Measurements from ENCODE around the gene GIPC2.
"Not testable (repeated sequence)": the region's sequence is repeated elsewhere in the genome, so short reads cannot be mapped to it uniquely, and the experiment has no call there.

GIPC2 gene

GRCh38 chr1:78045926-78046778 is at the start of gene GIPC2:
Gene GIPC2 (plus strand): TSS chr1:78045966. CDS start chr1:78046095, 129 bp downstream.
- DNase-seq = no peak

DNA sequence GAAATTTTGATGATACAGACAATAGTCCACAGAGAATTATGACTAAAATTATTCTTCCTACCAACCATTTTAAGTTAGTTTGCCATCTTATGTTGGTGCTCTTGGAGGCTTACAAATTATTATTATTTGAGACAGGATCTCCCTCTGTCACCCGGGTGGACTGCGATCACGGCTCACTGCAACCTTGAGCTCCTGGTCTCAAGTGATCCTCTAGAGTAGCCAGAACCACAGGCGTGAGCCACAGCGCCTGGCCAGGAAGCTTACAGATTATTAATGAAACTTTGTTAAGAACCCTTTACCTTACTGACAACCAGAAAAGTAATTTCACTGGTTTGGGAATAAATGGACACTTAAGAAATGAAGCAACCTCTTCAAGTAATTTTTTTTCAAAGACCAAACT is 49.0 kb upstream of the GIPC2 start:
- DNase-seq = no peak

DNA sequence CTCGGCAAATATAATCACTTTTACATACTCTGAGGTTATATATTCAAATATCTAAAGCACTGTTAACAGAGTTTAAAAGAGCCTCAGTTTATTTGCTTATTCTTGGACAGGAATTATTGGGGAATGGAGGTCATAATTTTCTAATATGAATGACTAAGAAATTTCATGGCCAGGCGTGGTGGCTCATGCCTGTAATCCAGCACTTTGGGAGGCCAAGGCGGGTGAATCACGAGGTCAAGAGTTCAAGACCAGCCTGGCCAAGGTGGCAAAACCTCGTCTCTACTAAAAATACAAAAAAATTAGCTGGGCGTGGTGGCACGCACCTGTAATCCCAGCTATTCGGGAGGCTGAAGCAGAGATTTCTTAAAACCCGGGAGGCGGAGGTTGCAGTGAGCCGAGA is 45.2 kb upstream of the GIPC2 start:
- not testable (repeated sequence) for DNase-seq

DNA sequence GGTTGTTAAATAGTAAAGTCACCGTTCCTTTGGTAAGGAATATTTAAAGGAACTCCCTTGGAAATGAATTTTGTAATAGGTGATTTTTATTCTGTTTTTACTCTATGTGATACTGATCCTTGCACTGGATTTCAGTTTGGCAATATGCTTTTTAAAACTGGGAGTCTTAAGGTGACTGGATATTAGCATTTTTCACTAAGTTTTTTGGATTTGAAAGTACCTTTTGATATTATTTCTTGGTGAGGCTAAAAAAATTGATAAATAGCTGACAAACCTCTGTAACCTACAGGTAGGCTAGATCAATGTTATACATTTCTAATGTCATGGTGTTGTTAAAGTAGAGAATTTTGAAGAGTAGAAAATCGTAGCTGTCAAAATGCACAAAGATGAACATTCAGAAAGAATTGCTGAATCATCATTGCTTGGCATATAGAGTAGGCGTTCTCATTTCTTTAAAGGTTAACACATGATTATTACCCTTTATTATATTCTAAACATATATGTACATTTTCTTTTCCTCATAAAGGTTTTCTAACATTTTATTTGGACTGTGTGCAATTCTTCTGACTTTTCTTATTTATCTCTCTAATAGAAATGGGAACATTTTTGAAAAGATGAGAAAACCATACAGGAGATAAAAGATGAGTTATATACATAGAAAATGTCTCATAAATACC is 42.6 kb upstream of the GIPC2 start:
- peak; percentile 9 to 27 for DNase-seq

DNA sequence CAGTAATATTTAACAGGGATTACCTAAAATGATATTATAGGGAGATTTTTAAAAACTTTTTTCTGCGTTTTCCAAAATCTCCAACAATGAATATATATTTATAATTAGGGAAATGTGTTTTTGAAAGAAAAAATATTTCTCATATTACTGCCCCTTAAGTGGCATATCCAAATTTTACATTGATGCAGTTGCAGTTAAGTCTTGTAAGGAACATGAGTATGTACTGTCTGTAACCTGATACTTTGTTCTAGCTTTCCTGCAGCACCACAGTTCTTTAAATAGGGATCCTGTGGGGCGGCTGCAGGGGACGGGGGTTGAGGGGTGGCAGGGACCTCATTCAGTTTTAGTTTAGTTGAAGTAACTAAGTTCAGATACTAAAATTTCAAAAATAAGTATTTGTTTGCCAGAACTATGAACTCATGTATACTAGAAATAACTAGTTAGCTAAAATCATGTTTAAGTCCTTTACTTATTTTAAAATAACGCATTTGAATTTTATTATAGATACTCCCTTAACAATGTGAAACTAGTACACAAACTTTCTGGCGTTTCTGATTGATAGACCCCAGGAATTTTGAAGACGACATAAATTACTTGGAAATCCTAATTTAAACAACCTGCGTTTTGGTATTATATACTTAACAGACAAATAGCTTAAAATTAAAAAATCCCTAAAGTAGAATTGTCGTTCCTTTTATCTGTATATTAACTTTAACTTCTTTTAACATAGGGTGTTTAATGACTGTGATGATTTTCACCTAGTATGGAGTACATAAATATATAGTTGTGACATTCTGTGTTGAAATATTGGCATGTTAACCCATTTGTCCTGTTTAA is 41.7 kb upstream of the GIPC2 start:
- peak; percentile 75 to 81 for DNase-seq

DNA sequence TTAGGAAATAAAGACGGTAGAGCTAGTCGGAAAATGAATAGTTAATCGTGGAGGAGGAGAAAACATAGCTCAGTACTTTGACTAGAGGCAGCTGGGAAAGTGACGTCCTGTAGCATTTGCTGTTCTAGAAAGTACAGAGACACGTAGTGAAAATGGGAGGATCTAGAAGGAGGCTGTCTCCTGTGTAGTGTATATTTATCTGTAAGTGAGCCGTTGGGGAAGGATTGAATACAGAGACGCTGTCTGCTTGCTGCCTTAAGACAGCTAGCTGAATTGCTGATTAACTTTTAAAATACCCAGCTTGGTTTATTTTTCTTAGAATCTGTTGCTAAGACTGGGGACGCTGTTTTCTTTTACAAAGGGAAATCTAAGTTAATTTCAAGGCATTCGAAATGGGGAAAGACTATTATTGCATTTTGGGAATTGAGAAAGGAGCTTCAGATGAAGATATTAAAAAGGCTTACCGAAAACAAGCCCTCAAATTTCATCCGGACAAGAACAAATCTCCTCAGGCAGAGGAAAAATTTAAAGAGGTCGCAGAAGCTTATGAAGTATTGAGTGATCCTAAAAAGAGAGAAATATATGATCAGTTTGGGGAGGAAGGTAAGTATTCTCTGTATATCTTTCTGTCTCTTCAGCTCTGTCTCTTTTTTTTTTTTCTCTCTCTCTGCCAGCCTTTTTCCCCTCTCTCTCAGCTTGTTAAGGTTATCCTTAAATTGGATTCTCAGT is 40.9 kb upstream of the GIPC2 start, which contains the start of gene DNAJB4:
DNAJB4 (plus strand) TSS at position 221 of the 729 bp plus-strand sequence; CDS start at position 393, 172 bp downstream.
- peak; percentile 96 to 97 for DNase-seq

DNA sequence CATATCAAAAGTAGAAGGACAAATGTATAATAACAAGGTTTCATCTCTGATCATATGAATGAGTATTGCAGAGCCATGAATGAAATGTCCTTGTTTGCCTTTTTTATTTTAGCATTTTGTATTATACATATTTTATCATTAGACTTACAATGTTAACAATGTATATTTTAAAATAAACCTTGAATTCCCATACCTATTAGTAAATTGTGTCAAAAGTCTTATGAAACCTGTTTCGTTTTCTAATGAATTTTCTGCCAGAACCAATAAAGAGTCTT is 40.4 kb upstream of the GIPC2 start:
- no peak for DNase-seq

GRCh38 chr1:78005755-78006154 is 40.0 kb upstream of the GIPC2 start:
- peak; percentile 35 to 36 for DNase-seq

GRCh38 chr1:78006521-78006920 is 39.2 kb upstream of the GIPC2 start:
- DNase-seq = no peak

GRCh38 chr1:78007677-78008341 is 38.0 kb upstream of the GIPC2 start:
- no peak for DNase-seq

DNA sequence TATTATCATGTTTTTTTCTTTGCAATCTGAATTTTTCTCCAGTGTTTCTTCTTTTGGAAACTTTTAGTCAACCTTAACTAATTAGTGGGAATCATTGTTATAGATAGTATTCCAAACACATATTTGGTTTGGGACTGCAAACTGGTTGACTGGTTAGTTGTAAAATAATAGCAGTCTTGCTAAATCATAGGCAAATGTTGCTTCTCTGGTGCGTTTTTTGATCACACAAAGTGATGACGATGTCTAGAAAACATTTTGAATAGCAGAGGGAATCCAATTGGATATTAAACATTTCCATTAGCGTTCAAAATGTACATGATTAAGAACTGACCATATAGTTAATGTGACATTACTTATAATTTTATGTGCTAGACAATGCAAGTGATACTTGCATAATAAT is 36.5 kb upstream of the GIPC2 start:
- DNase-seq = no peak

DNA sequence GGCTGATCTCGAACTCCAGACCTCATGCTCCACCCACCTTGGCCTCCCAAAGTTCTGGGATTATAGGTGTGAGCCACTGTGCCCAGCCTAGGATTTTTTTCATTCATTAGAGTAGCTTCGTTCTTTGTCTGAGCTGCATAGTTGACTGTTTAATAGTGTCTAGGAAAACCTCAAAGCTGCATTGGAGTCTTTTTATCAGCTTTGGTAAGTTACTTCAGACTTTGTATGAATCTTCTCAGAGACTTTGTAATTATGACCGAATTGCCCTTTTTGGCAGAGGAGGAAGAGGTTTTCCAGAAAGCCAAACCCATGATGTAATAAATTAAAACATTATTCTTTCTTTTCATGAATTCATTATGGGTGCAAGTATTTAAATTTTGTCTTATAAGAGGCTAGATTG is 35.9 kb upstream of the GIPC2 start:
- no peak for DNase-seq

DNA sequence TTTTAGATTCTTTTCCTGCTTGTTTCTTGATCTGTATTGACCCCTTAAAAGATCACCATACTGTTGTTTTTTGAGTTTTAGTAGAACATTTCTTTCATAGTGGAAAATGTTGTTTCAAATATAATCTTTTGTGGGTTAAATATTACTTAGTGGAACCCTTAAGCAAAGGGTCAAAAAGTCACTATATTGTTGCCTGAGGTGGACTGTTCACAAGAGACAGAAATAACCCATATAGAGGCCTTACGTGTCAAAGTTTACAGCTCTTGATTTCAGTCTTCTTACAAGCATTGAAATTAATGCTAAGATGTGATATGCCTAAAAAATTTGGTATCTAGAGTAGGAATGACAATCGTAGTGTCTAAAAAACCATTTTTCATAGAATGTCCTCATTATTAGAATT is 34.7 kb upstream of the GIPC2 start:
- DNase-seq = no peak

GRCh38 chr1:78015148-78015547 is 30.6 kb upstream of the GIPC2 start:
- DNase-seq = no peak

GRCh38 chr1:78019024-78019423 is 26.7 kb upstream of the GIPC2 start:
- DNase-seq = no peak

GRCh38 chr1:78021134-78021533 is 24.6 kb upstream of the GIPC2 start:
- not testable (repeated sequence) for DNase-seq

DNA sequence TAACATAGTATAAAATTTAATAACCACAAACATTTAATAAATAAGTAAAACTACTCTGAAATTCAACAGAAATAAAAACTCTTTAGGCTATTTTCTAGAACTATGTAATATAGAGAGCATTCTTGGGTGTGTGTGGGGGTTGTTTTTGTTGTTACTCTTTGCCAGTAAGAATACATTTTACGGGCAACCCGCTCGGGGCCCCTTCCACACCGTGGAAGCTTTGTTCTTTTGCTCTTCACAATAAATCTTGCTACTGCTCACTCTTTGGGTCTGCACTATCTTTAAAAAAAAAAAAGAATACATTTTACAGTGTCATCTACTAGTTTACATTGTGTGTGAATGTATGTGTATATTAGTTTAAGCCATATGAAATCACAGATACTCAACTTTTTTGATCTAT is 16.0 kb upstream of the GIPC2 start:
- no peak for DNase-seq

DNA sequence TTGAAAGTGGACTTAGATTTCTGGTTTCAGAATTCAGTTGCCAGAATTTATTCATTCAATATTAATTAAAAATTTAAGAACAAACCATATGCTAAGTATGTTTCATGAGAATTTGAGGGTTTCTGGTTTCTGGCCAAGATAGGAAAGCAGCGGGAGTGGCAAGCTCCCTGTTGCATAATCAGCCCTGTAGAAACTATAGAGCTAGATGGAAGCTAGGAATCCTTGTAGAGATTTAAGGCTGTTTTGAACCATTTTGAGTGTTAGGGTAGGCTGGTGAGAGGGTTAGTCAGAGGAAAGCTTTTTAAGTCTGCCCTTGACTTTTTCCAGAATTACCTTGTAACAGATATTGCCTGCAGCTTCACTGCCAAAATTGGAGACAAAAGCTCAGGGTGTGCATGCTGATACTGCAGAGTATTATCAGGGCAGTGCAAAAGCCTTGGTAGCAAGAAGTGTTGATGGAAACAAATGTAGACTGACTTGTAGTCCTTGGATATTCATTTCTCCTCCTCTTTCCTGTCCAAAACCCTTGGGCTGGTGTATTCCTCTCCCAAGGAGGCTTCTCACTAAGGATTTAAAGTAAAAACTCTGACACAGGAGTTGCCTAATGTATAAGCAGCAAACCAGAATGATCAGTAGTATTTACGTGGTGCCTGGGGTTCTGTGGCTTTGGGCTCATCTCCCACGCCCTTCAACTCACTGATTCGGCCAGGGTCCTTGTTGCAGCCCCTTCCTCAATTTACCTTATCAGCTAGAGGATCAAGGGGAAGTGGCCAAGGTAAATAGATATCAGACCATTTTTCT is 12.6 kb upstream of the GIPC2 start:
- peak in 1 of 2 experiments; percentile 8 for DNase-seq

DNA sequence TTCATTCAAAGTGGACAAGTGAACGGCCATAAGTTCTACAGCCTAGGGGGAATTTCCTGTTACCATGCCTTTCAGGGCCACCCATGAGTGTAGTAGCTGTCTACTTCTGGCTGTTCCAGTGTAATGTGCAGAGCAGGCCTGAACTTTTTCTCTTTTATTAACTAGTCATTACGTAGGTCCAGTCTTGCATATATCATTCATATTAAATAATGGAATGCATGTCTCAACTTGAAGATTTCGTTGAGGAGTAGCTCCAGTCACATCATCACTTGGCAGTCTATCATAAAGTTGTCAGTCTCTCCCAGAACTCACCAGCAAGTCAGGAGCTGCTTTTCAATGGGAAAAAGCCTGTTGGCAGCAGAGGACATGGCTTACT is 12.0 kb upstream of the GIPC2 start:
- DNase-seq = no peak

GRCh38 chr1:78035121-78035520 is 10.6 kb upstream of the GIPC2 start:
- DNase-seq = no peak

DNA sequence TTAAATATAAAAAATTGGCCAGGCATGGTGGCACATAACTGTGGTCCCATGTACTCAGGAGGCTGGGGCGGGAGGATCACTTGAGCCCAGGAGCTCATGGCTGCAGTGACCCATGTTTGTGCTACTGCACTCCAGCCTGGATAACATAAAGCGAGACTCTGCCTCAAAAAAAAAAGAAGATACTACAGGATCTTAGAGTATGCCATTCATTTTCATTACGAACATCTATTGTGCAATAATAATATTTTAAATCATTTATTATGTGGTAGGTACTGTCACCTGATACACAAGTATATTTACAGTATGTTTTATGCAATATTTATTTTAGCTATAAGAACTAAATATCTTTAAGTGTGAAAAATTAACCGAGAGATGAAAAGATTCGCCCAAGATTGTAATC is 9.3 kb upstream of the GIPC2 start:
- no peak for DNase-seq
